IMR-90 (cell line): ENCODE measurements around the gene MTMR3. TPM values are rescaled to one million over a fixed set of nuclear protein-coding genes. Genes with fewer than 3 reads are reported as not detected.

ENCODE experiments used
- ATAC-seq: fragments of 200-7000 bp; cut with Tn5 transposase; 2 replicates; pipeline ENCODE4 v1.9.1; 2020; ENCODE audit warnings: low read depth, mild to moderate bottlenecking, moderate library complexity
- BruUV-seq: library from RNA; stranded (reverse); fragments of 400-500 nt; replicated peaks from 2 replicates; lab custom pipeline; 2021; lab: Mats Ljungman, UMichigan
- CTCF ChIA-PET: fragments of 300-600 bp; formaldehyde crosslinking; extraction: SDS; loops from one replicate; lab custom pipeline; 2021; ENCODE audit warnings: antibody characterized with exemption; lab: Yijun Ruan, JAX
- POLR2A ChIA-PET: fragments of 300-600 bp; sonication (Branson Sonifier 250); formaldehyde crosslinking; loops from one replicate; lab custom pipeline; 2022; ENCODE audit warnings: antibody characterized with exemption; ENCODE audit not compliant: unreplicated experiment; lab: Charles Lee
- DNase-seq: peaks from one replicate; pipeline ENCODE4 v3.0.0; 2013
- H2AFZ ChIP-seq: replicated peaks from 2 replicates; pipeline ENCODE3; 2013; ENCODE audit warnings: low read length, mild to moderate bottlenecking; ENCODE audit not compliant: poor library complexity
- H2AK5ac ChIP-seq: 2 replicates; pipeline ENCODE4 v1.6.1; 2013; ENCODE audit warnings: low read depth, low read length, inconsistent platforms
- H2AK9ac ChIP-seq: replicated peaks from 2 replicates; pipeline ENCODE3; 2013; ENCODE audit warnings: mild to moderate bottlenecking, low read depth, low read length, moderate library complexity; ENCODE audit not compliant: poor library complexity
- H2BK120ac ChIP-seq: 2 replicates; pipeline ENCODE4 v1.6.1; 2013; ENCODE audit warnings: low read depth, low read length, inconsistent platforms
- H2BK15ac ChIP-seq: 3 replicates; pipeline ENCODE4 v1.6.1; 2013; ENCODE audit warnings: low read depth, low read length, inconsistent platforms
- H2BK20ac ChIP-seq: 2 replicates; pipeline ENCODE4 v1.6.1; 2013; ENCODE audit warnings: low read depth, mild to moderate bottlenecking, inconsistent platforms, low read length, moderate library complexity
- H2BK5ac ChIP-seq: 2 replicates; pipeline ENCODE4 v1.6.1; 2013; ENCODE audit warnings: mild to moderate bottlenecking, low read depth, low read length, inconsistent platforms; ENCODE audit not compliant: poor library complexity, severe bottlenecking
- H3K14ac ChIP-seq: replicated peaks from 2 replicates; pipeline ENCODE4 v1.6.1; 2013; ENCODE audit warnings: low read depth, low read length, inconsistent platforms
- H3K18ac ChIP-seq: 2 replicates; pipeline ENCODE4 v1.6.1; 2013; ENCODE audit warnings: low read depth, low read length, control low read depth
- H3K23ac ChIP-seq: 2 replicates; pipeline ENCODE4 v1.6.1; 2013; ENCODE audit warnings: low read depth, low read length, inconsistent platforms
- H3K27ac ChIP-seq: 2 replicates; pipeline ENCODE4 v1.5.1; 2013; ENCODE audit warnings: mild to moderate bottlenecking, control low read depth, low read length; ENCODE audit not compliant: insufficient read depth
- H3K27me3 ChIP-seq: 2 replicates; pipeline ENCODE4 v1.6.1; 2013; ENCODE audit warnings: low read length; ENCODE audit not compliant: control insufficient read depth, insufficient read depth
- H3K36me3 ChIP-seq: 2 replicates; pipeline ENCODE4 v1.6.1; 2013; ENCODE audit warnings: low read length, mixed read lengths; ENCODE audit not compliant: control insufficient read depth, insufficient read depth
- H3K4ac ChIP-seq: 2 replicates; pipeline ENCODE4 v1.6.1; 2013; ENCODE audit warnings: low read depth, low read length, inconsistent platforms
- H3K4me1 ChIP-seq: 2 replicates; pipeline ENCODE4 v1.6.1; 2013; ENCODE audit warnings: low read length, mixed read lengths; ENCODE audit not compliant: control insufficient read depth, insufficient read depth
- H3K4me2 ChIP-seq: 2 replicates; pipeline ENCODE4 v1.6.1; 2013; ENCODE audit warnings: low read depth, mild to moderate bottlenecking, control low read depth, low read length, moderate library complexity
- H3K4me3 ChIP-seq: 2 replicates; pipeline ENCODE4 v1.5.1; 2013; ENCODE audit warnings: low read depth, mild to moderate bottlenecking, control low read depth, low read length, moderate library complexity; ENCODE audit not compliant: insufficient read depth
- H3K56ac ChIP-seq: 2 replicates; pipeline ENCODE4 v1.6.1; 2013; ENCODE audit warnings: low read length, inconsistent platforms; ENCODE audit not compliant: insufficient read depth; ENCODE audit errors: extremely low read depth
- H3K79me1 ChIP-seq, 2 experiments: 2 replicates each; pipeline ENCODE4 v1.6.1; 2013; ENCODE audit warnings: low read length in 2 of 2, inconsistent platforms in 1 of 2, low read depth in 1 of 2
- H3K9ac ChIP-seq: 2 replicates; pipeline ENCODE4 v1.6.1; 2013; ENCODE audit warnings: low read depth, low read length, control low read depth
- H3K9me1 ChIP-seq: 2 replicates; pipeline ENCODE4 v1.6.1; 2013; ENCODE audit warnings: low read length, inconsistent platforms; ENCODE audit not compliant: insufficient read depth
- H3K9me3 ChIP-seq: 2 replicates; pipeline ENCODE4 v1.6.1; 2013; ENCODE audit warnings: low read length; ENCODE audit not compliant: control insufficient read depth, insufficient read depth
- H4K20me1 ChIP-seq: 2 replicates; pipeline ENCODE4 v1.6.1; 2013; ENCODE audit warnings: low read length, inconsistent platforms; ENCODE audit not compliant: insufficient read depth
- H4K5ac ChIP-seq: 2 replicates; pipeline ENCODE4 v1.6.1; 2013; ENCODE audit warnings: mild to moderate bottlenecking, low read depth, low read length, control low read depth
- H4K8ac ChIP-seq, 2 experiments: 2 replicates each; pipeline ENCODE4 v1.6.1; 2013; ENCODE audit warnings: low read depth in 2 of 2, low read length in 2 of 2, control low read depth in 1 of 2, inconsistent platforms in 1 of 2
- H4K91ac ChIP-seq: 2 replicates; pipeline ENCODE4 v1.6.1; 2013; ENCODE audit warnings: low read depth, low read length, inconsistent platforms; ENCODE audit not compliant: insufficient read depth
- BHLHE40 ChIP-seq: fragments of 150-350 bp; IDR thresholded peaks from 2 replicates; pipeline ENCODE4 v1.6.1; 2016; ENCODE audit warnings: mild to moderate bottlenecking, low read depth, low read length
- CEBPB ChIP-seq: IDR thresholded peaks from 2 replicates; pipeline ENCODE4 v1.6.1; 2012; ENCODE audit warnings: low read depth, low read length, improper control_type of control experiment
- NFE2L2 ChIP-seq: fragments of 150-350 bp; IDR thresholded peaks from 2 replicates; pipeline ENCODE4 v1.6.1; 2016; ENCODE audit warnings: low read depth, mild to moderate bottlenecking, low read length
- whole genome bisulfite sequencing, 2 experiments: methylation state at CpG; one replicate each; pipeline versions ENCODE4 v1.1.5 to v1.1.7; 2013; ENCODE audit warnings: missing lambda C conversion rate in 2 of 2; ENCODE audit not compliant: insufficient read length in 1 of 2; ENCODE audit errors: extremely low coverage in 2 of 2; 5-methylcytosine and 5-hydroxymethylcytosine counted together
- dilution Hi-C: fragments of 300-500 bp; cut with HindIII; formaldehyde crosslinking; loops from one replicate; pipeline ENCODE4 v1.14.3; 2018; ENCODE audit warnings: low sequenced_read_pairs; ENCODE audit not compliant: unreplicated experiment
- in situ Hi-C: fragments of 300-500 bp; cut with MboI; formaldehyde crosslinking; loops from 3 replicates; pipeline ENCODE4 v1.14.3; 2019; ENCODE audit warnings: low sequenced_read_pairs, inconsistent platforms, mixed read lengths
- intact Hi-C: fragments of 100-400 bp; cut with micrococcal nuclease; formaldehyde crosslinking; loops from 2 replicates; pipeline ENCODE4 v1.10.0; 2022
- polyA plus RNA-seq, 3 experiments: library from polyadenylated mRNA; depleted of rRNA; stranded (reverse); fragments of >200 nt; gene quantifications; 2 replicates each; pipeline ENCODE4 v1.2.3, GENCODE V29; 2012; ENCODE audit warnings: low replicate concordance in 1 of 3
- total RNA-seq: library from RNA; depleted of rRNA; stranded (reverse); fragments of >200 nt; gene quantifications from 2 replicates; pipeline ENCODE4 v1.2.3, GENCODE V29; 2012

The MTMR3 gene
- total and polyA plus RNA-seq, 2 of the 4 experiments (the other 2 are of a cell fraction) = 21.3 to 29.4 TPM

DNA sequence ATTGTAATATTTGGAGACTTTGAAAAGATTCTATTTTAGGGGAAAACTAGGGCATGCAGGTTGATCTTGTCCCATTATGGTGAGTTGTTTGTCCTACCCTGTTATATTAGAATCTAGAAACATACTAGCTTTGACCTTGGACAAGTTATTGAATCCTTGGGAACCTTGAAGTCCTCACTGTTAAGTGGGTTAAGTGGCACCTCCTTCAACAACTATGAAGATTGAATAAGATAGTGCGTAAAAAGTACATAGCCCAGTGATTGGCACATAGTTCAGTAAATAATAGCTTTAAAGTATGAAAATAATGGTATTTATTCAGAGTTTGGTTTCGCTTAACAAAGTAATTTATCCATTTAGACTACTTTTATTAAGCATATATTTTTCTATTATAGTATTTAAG lies 51.6 kb downstream of the MTMR3 start:
- CTCF ChIA-PET = no interaction called here
- H3K14ac ChIP-seq = no peak overlapping the region
- H2BK120ac ChIP-seq = no peak overlapping the region
- dilution Hi-C loops (no loop called here), intact Hi-C loops (no loop called here), in situ Hi-C loops (no loop called here)
- H3K27me3 ChIP-seq = no peaks in the 10 kb centered on the region
- no peak overlapping the region for H3K4ac ChIP-seq
- 0 out of 2 replicates have a peak, but pooled peaks cover 2% of the 10 kb centered on the region for H3K9me1 ChIP-seq
- H2AK5ac ChIP-seq = no peak overlapping the region
- no peak overlapping the region for H2AFZ ChIP-seq
- ATAC-seq (no peak), DNase-seq (no peak)
- H2BK15ac ChIP-seq = no peak overlapping the region
- no peak overlapping the region for H3K4me2 ChIP-seq
- POLR2A ChIA-PET = no interaction called here
- H3K9ac ChIP-seq = no peak overlapping the region
- H4K91ac ChIP-seq = no peak overlapping the region
- no peaks in the 10 kb centered on the region; the same call in 1 of the 2 replicates for H3K4me1 ChIP-seq
- H4K5ac ChIP-seq = no peak overlapping the region
- no peaks in the 10 kb centered on the region for H3K9me3 ChIP-seq
- H3K56ac ChIP-seq = no peak overlapping the region
- H4K20me1 ChIP-seq = peaks cover 54% of the 10 kb centered on the region
- TF ChIP-seq CEBPB = no peak
- no peak for TF ChIP-seq BHLHE40
- no peak for TF ChIP-seq NFE2L2
- no peak overlapping the region for H2AK9ac ChIP-seq
- no peak overlapping the region for H2BK20ac ChIP-seq
- no peak overlapping the region for H3K18ac ChIP-seq
- peaks cover 28 to 49% of the 10 kb centered on the region in 2 experiments for H3K79me1 ChIP-seq
- no peak overlapping the region for H3K27ac ChIP-seq
- no TSS peak for BruUV-seq
- no peak overlapping the region for H4K8ac ChIP-seq
- H3K4me3 ChIP-seq = no peak overlapping the region
- WGBS, 2 experiments = no CpG with 5 or more reads among the region's 2 CpGs
- H3K36me3 ChIP-seq = no peaks in the 10 kb centered on the region
- H2BK5ac ChIP-seq = no peak overlapping the region
- H3K23ac ChIP-seq = no peak overlapping the region
